AG04450 (cell line): Measurements from ENCODE around the gene COMMD10. TPM values are rescaled to one million over a fixed set of nuclear protein-coding genes. Genes with fewer than 3 reads are reported as not detected.
A peak's percentile ranks its signal among the peaks of the same experiment; 100 is the strongest.

Experiments
- CTCF ChIA-PET: fragments of 300-600, 350-600 bp; formaldehyde crosslinking; extraction: SDS; loops from one replicate; lab custom pipeline; 2022; ENCODE audit warnings: antibody characterized with exemption, inconsistent platforms; lab: Charles Lee
- POLR2A ChIA-PET: fragments of 350-600 bp; formaldehyde crosslinking; extraction: SDS; loops from one replicate; lab custom pipeline; 2021; ENCODE audit warnings: antibody characterized with exemption, inconsistent platforms; lab: Yijun Ruan, JAX
- DNase-seq: peaks from one replicate; pipeline ENCODE4 v3.0.0-alpha.2; 2011; ENCODE audit warnings: low read depth, low spot score
- H3K27ac ChIP-seq: one replicate; pipeline ENCODE4 v1.5.1; 2012; ENCODE audit warnings: low read depth, low read length, control low read depth
- H3K27me3 ChIP-seq: one replicate; pipeline ENCODE4 v1.6.0; 2012; ENCODE audit warnings: low read length; ENCODE audit not compliant: control insufficient read depth, insufficient read depth
- H3K4me3 ChIP-seq: 2 replicates; pipeline ENCODE4 v1.5.1; 2011; ENCODE audit warnings: mild to moderate bottlenecking, low read depth, low read length, control low read depth
- H3K9me3 ChIP-seq: 2 replicates; pipeline ENCODE4 v1.5.1; 2012; ENCODE audit warnings: low read length; ENCODE audit not compliant: control insufficient read depth, insufficient read depth
- polyA plus RNA-seq: library from polyadenylated mRNA; depleted of rRNA; stranded (reverse); fragments of >200 nt; gene quantifications from 2 replicates; pipeline ENCODE4 v1.2.3, GENCODE V29; 2011
- TF ChIP-seq, protein P1 (sequence below): IDR thresholded peaks from 2 replicates; pipeline ENCODE4 v1.5.1; 2011; ENCODE audit warnings: low read depth, low read length, control low read depth, inconsistent platforms

The COMMD10 gene
- polyA plus RNA-seq, 1 experiment = 28.2 TPM

DNA sequence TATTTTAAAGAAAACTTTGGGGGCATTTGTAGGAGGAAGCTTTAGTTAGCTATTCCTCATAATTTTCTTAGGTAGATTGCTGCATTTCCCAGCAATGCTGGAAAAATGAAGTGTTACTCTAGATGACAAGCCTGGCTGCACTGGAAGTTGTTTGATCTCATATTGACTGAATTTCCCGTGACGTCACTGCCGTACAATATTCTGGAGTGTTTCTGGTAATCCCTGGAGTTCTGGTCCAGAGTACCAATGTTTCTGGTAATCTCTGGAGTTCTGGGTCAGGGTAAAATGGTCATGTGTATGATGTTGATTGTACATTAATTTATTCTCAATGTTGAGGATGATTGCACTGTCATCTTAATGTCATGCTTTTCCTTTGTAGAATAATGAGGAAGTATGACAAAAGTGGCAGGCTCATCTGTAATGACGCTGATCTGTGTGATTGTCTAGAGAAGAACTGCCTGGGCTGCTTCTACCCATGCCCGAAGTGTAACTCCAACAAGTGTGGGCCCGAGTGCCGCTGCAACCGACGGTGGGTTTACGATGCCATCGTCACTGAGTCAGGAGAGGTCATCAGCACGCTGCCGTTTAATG, 26.4 kb upstream of the COMMD10 start:
- Histone ChIP-seq H3K9me3 (no peaks in the 10 kb centered on the region), H3K4me3 (no peak overlapping the region), H3K27ac (no peak overlapping the region), H3K27me3 (peaks cover 2% of the 10 kb centered on the region)
- TF ChIP-seq, protein P1, sequence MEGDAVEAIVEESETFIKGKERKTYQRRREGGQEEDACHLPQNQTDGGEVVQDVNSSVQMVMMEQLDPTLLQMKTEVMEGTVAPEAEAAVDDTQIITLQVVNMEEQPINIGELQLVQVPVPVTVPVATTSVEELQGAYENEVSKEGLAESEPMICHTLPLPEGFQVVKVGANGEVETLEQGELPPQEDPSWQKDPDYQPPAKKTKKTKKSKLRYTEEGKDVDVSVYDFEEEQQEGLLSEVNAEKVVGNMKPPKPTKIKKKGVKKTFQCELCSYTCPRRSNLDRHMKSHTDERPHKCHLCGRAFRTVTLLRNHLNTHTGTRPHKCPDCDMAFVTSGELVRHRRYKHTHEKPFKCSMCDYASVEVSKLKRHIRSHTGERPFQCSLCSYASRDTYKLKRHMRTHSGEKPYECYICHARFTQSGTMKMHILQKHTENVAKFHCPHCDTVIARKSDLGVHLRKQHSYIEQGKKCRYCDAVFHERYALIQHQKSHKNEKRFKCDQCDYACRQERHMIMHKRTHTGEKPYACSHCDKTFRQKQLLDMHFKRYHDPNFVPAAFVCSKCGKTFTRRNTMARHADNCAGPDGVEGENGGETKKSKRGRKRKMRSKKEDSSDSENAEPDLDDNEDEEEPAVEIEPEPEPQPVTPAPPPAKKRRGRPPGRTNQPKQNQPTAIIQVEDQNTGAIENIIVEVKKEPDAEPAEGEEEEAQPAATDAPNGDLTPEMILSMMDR = no peak
- ChIA-PET POLR2A (no interaction called here), CTCF (interaction anchor here (1.0 to 1.6 kb wide), 2 partner anchors 9 to 424 kb away, joined by 4 to 6 read pairs; no protein-coding TSS in a partner anchor)
- no peak for DNase-seq

- POLR2A ChIA-PET = no interaction called here
- TF ChIP-seq, protein P1 = no peak
- no peak overlapping the region for H3K4me3 ChIP-seq
- no peak overlapping the region for H3K27ac ChIP-seq
- no peak for DNase-seq
- no peaks in the 10 kb centered on the region for H3K9me3 ChIP-seq
- H3K27me3 ChIP-seq = peaks cover 2% of the 10 kb centered on the region
- CTCF ChIA-PET = no interaction called here
These were observed 22.5 kb upstream of the COMMD10 start for GRCh38 chr5:116062352-116062751.

- TF ChIP-seq, protein P1 = no peak
- Histone ChIP-seq H3K27ac (no peak overlapping the region), H3K27me3 (peaks cover 2% of the 10 kb centered on the region), H3K9me3 (no peaks in the 10 kb centered on the region), H3K4me3 (no peak overlapping the region)
- ChIA-PET POLR2A (no interaction called here), CTCF (interaction anchor here (0.7 kb wide), 2 partner anchors 12 to 119 kb away, joined by 3 to 4 read pairs; no protein-coding TSS in a partner anchor)
- DNase-seq = no peak
These were observed 20.9 kb upstream of the COMMD10 start for GRCh38 chr5:116063950-116064349.

GRCh38 chr5:116068028-116068632, 16.7 kb upstream of the COMMD10 start:
- CTCF ChIA-PET = interaction anchor here (0.5 to 5.9 kb wide), 40 partner anchors 8 to 444 kb away, joined by 3 to 57 read pairs (median 4); partner anchors contain the start of genes AP3S1 and ATG12
- no peak overlapping the region for H3K4me3 ChIP-seq
- POLR2A ChIA-PET = no interaction called here

More at GRCh38 chr5:116068028-116068632, 16.7 kb upstream of the COMMD10 start:
- TF ChIP-seq, protein P1 = peak; percentile 78
- DNase-seq = peak; percentile 29
- Histone ChIP-seq H3K9me3 (no peaks in the 10 kb centered on the region), H3K27me3 (no peaks in the 10 kb centered on the region), H3K27ac (no peak overlapping the region)
